K562 (cell line): ENCODE measurements around the gene KLK14. TPM values are rescaled to one million over a fixed set of nuclear protein-coding genes. Genes with fewer than 3 reads are reported as not detected.
A peak's percentile ranks its signal among the peaks of the same experiment; 100 is the strongest.

ENCODE experiments used
- ATF2 ChIP-seq: sonication (generic); formaldehyde crosslinking; IDR thresholded peaks from 2 replicates; pipeline ENCODE4 v1.8.1; 2022; ENCODE audit warnings: missing genetic modification reagents
- E2F5 ChIP-seq: sonication (generic); formaldehyde crosslinking; IDR thresholded peaks from 2 replicates; pipeline ENCODE4 v1.8.0; 2022; ENCODE audit warnings: mild to moderate bottlenecking, missing genetic modification reagents
- ETV1 ChIP-seq: fragments of 450-650 bp; conservative IDR thresholded peaks from 2 replicates; pipeline ENCODE4 v1.6.1; 2016; ENCODE audit warnings: missing genetic modification characterization, control low read depth, low read depth, missing compliant biosample characterization
- L3MBTL2 ChIP-seq: fragments of 450-650 bp; IDR thresholded peaks from 2 replicates; pipeline ENCODE4 v1.6.1; 2016; ENCODE audit warnings: mild to moderate bottlenecking, moderate library complexity
- MAZ ChIP-seq, 2 experiments: fragments of 450-650 bp in 1 of 2; sonication (generic) in 1 of 2; formaldehyde crosslinking; IDR thresholded peaks in 1 of 2; conservative IDR thresholded peaks in 1 of 2; 2 replicates each; pipeline versions ENCODE4 v1.4.0 to v1.5.0; 2020; ENCODE audit warnings: mild to moderate bottlenecking in 1 of 2, missing genetic modification reagents in 1 of 2
- MLX ChIP-seq, 2 experiments: fragments of 450-650 bp in 1 of 2; sonication (generic) in 1 of 2; formaldehyde crosslinking; conservative IDR thresholded peaks; 2 replicates each; pipeline versions ENCODE4 v1.4.0 to v1.8.1; 2020 to 2022; ENCODE audit warnings: mild to moderate bottlenecking in 1 of 2, missing genetic modification reagents in 1 of 2
- MTA1 ChIP-seq: fragments of 450-650 bp; IDR thresholded peaks from 2 replicates; pipeline ENCODE4 v1.6.1; 2017; ENCODE audit warnings: borderline replicate concordance
- NBN ChIP-seq: fragments of 450-650 bp; IDR thresholded peaks from 2 replicates; pipeline ENCODE4 v1.6.1; 2016; ENCODE audit warnings: low read depth, mild to moderate bottlenecking
- NEUROD1 ChIP-seq: fragments of 150-350 bp; IDR thresholded peaks from 2 replicates; pipeline ENCODE4 v1.6.1; 2014; ENCODE audit warnings: borderline replicate concordance, low read length, low read depth; ENCODE audit not compliant: partially characterized antibody
- SIRT6 ChIP-seq: IDR thresholded peaks from one replicate; pipeline ENCODE4 v1.6.1; 2012; ENCODE audit warnings: low read depth, mild to moderate bottlenecking, control low read depth, inconsistent platforms, low read length, moderate library complexity
- SMARCE1 ChIP-seq: fragments of 450-650 bp; IDR thresholded peaks from 2 replicates; pipeline ENCODE4 v1.7.1; 2016; ENCODE audit warnings: mild to moderate bottlenecking
- TEAD2 ChIP-seq: fragments of 450-650 bp; IDR thresholded peaks from 2 replicates; pipeline ENCODE4 v1.6.1; 2016; ENCODE audit warnings: missing genetic modification characterization, control low read depth, missing compliant biosample characterization
- ZHX1 ChIP-seq: fragments of 150-350 bp; conservative IDR thresholded peaks from 2 replicates; pipeline ENCODE4 v1.6.1; 2014; ENCODE audit warnings: low read length
- ZNF384 ChIP-seq: IDR thresholded peaks from 2 replicates; pipeline ENCODE4 v1.6.1; 2012; ENCODE audit warnings: low read depth, low read length, improper control_type of control experiment
- ZNF518B ChIP-seq: fragments of 250-450 bp; sonication (Bioruptor Pico); IDR thresholded peaks from 2 replicates; pipeline ENCODE4 v1.5.0; 2021; ENCODE audit warnings: mild to moderate bottlenecking, moderate library complexity
- ZNF740 ChIP-seq, 3 experiments: fragments of 200-800 bp in 1 of 3; sonication (Bioruptor generic) in 1 of 3; sonication (generic) in 1 of 3; formaldehyde crosslinking in 1 of 3; IDR thresholded peaks; 2 replicates each; pipeline versions ENCODE4 v1.6.1 to v1.8.0; 2016 to 2022; ENCODE audit warnings: mild to moderate bottlenecking in 2 of 3, missing compliant biosample characterization in 2 of 3, missing genetic modification characterization in 2 of 3, missing genetic modification reagents in 1 of 3
- polyA plus RNA-seq, 8 experiments: library from polyadenylated mRNA; depleted of rRNA in 4 of 8; stranded (reverse) in 5 of 8; unstranded in 3 of 8; fragments of >200 nt; fragmentation: Nextera tagmentation in 2 of 8; fragmentation: Illumina TruSeq in 1 of 8; extraction: Ambion mirVana in 2 of 8; extraction: Trizol in 1 of 8; gene quantifications; 2 replicates each; pipeline versions ENCODE4 v1.2.1 to v1.2.3, GENCODE V29; 2011 to 2014; ENCODE audit warnings: inconsistent platforms in 1 of 8, missing spikeins in 1 of 8
- total RNA-seq, 7 experiments: library from RNA; depleted of rRNA in 6 of 7; stranded (reverse); fragments of >200 nt in 6 of 7; fragmentation: Illumina TruSeq in 2 of 7; extraction: Trizol in 2 of 7; gene quantifications; 2 replicates each; pipeline versions ENCODE4 v1.2.1 to v1.2.3, GENCODE V29; 2011 to 2021; ENCODE audit warnings: low replicate concordance in 1 of 7

The KLK14 gene
- total and polyA plus RNA-seq, 9 of the 15 experiments (the other 6 are each of a cell fraction or from before 2014, with no cell fraction given) = not detected

GRCh38 chr19:51094696-51095279, 12.1 kb upstream of the KLK14 start (continued):
- TF ChIP-seq ZNF740 (CRISPR knock-in tag; IDR thresholded peaks at IDR 0.05) (peak; percentile 94), ZNF740 (tag; IDR thresholded peaks at IDR 0.05) (peak in 1 of 2 experiments; percentile 85; a peak in 2 of 4 replicates), E2F5 (CRISPR knock-in tag) (no peak), ETV1 (tag) (peak; percentile 30), ZNF518B (CRISPR knock-in tag) (no peak), MTA1 (no peak), L3MBTL2 (0 out of 2 replicates have a peak, but pooled peaks have one; percentile 15), SIRT6 (no peak), ZHX1 (no peak), NBN (no peak), SMARCE1 (no peak), TEAD2 (no peak), ATF2 (CRISPR knock-in tag) (no peak), MLX (CRISPR knock-in tag; conservative IDR thresholded peaks at IDR 0.05) (no peak), NEUROD1 (no peak), MAZ (CRISPR knock-in tag; conservative IDR thresholded peaks at IDR 0.05 in 1 of 2, IDR thresholded peaks at IDR 0.05 in 1 of 2) (peak in 1 of 2 experiments; percentile 53; a peak in 1 of 4 replicates), ZNF384 (peak; percentile 99)
